H1 (cell line): ENCODE data around the gene RPL36AL. TPM values are rescaled to one million over a fixed set of nuclear protein-coding genes. Genes with fewer than 3 reads are reported as not detected.

ENCODE experiments used
- BRCA1 ChIP-seq: IDR thresholded peaks from 2 replicates; pipeline ENCODE4 v1.6.1; 2012; ENCODE audit warnings: low read depth, low read length, improper control_type of control experiment
- CBX5 ChIP-seq: fragments of 300-800, 300-1000 bp; sonication (generic); IDR thresholded peaks from 2 replicates; pipeline ENCODE4 v1.7.1; 2016; ENCODE audit warnings: antibody characterized with exemption, low read length, low read depth
- CHD2 ChIP-seq: IDR thresholded peaks from 2 replicates; pipeline ENCODE4 v1.6.1; 2012; ENCODE audit warnings: low read length, improper control_type of control experiment
- CREB1 ChIP-seq: IDR thresholded peaks from 2 replicates; pipeline ENCODE4 v1.6.1; 2012; ENCODE audit warnings: inconsistent platforms
- CTCF ChIP-seq, 3 experiments: IDR thresholded peaks; 1 replicate in 2 of 3; 2 replicates in 1 of 3; pipeline versions ENCODE4 v1.5.1 to v1.6.1; 2011; ENCODE audit warnings: low read length in 3 of 3, mild to moderate bottlenecking in 3 of 3, inconsistent platforms in 2 of 3, low read depth in 1 of 3, moderate library complexity in 1 of 3; ENCODE audit not compliant: insufficient read depth in 1 of 3; ENCODE audit errors: control extremely low read depth in 1 of 3
- EZH2 ChIP-seq: fragments of 200-600 bp; sonication (generic); IDR thresholded peaks from 2 replicates; pipeline ENCODE4 v1.7.1; 2012; ENCODE audit warnings: low read depth, mild to moderate bottlenecking, moderate library complexity, low read length, inconsistent platforms; ENCODE audit not compliant: severe bottlenecking
- GABPA ChIP-seq: IDR thresholded peaks from 2 replicates; pipeline ENCODE4 v1.6.1; 2011; ENCODE audit warnings: mild to moderate bottlenecking, low read length, moderate library complexity, borderline replicate concordance; ENCODE audit not compliant: insufficient read depth
- JUN ChIP-seq: IDR thresholded peaks from 2 replicates; pipeline ENCODE4 v1.6.1; 2011; ENCODE audit warnings: low read depth, mild to moderate bottlenecking, improper control_type of control experiment, low read length
- KDM1A ChIP-seq: fragments of 200-600, 300-600 bp; sonication (generic); IDR thresholded peaks from 2 replicates; pipeline ENCODE4 v1.7.1; 2016; ENCODE audit warnings: mild to moderate bottlenecking, low read length, borderline replicate concordance
- MAX ChIP-seq: IDR thresholded peaks from 2 replicates; pipeline ENCODE4 v1.6.1; 2012; ENCODE audit warnings: inconsistent platforms
- RFX5 ChIP-seq: IDR thresholded peaks from 2 replicates; pipeline ENCODE4 v1.6.1; 2011; ENCODE audit warnings: low read depth, low read length, improper control_type of control experiment, borderline replicate concordance
- RNF2 ChIP-seq: fragments of 200-900, 300-1000 bp; sonication (generic); IDR thresholded peaks from 2 replicates; pipeline ENCODE4 v1.7.1; 2016; ENCODE audit warnings: borderline replicate concordance, low read depth, mild to moderate bottlenecking, antibody characterized with exemption, low read length; ENCODE audit not compliant: poor library complexity, severe bottlenecking; ENCODE audit errors: missing control alignments
- RXRA ChIP-seq: IDR thresholded peaks from 2 replicates; pipeline ENCODE4 v1.6.1; 2011; ENCODE audit warnings: low read depth, mild to moderate bottlenecking, low read length, moderate library complexity; ENCODE audit not compliant: insufficient read depth
- SAP30 ChIP-seq: fragments of 300-600 bp; sonication (generic); IDR thresholded peaks from 2 replicates; pipeline ENCODE4 v1.7.1; 2012; ENCODE audit warnings: low read length, moderate library complexity, mild to moderate bottlenecking, inconsistent platforms; ENCODE audit not compliant: insufficient read depth, insufficient replicate concordance
- SIX5 ChIP-seq: IDR thresholded peaks from 2 replicates; pipeline ENCODE4 v1.6.1; 2011; ENCODE audit warnings: mild to moderate bottlenecking, low read depth, low read length
- SUZ12 ChIP-seq: fragments of 200-600 bp; sonication (generic); IDR thresholded peaks from 2 replicates; pipeline ENCODE4 v1.6.1; 2012; ENCODE audit warnings: mild to moderate bottlenecking, inconsistent platforms, low read length, moderate library complexity, mixed read lengths
- TCF12 ChIP-seq: IDR thresholded peaks from 2 replicates; pipeline ENCODE4 v1.6.1; 2011; ENCODE audit warnings: low read depth, mild to moderate bottlenecking, low read length
- TEAD4 ChIP-seq: IDR thresholded peaks from 2 replicates; pipeline ENCODE4 v1.6.1; 2012; ENCODE audit warnings: low read depth, low read length, inconsistent platforms, mixed read lengths
- USF2 ChIP-seq: IDR thresholded peaks from 2 replicates; pipeline ENCODE4 v1.6.1; 2011; ENCODE audit warnings: low read length, improper control_type of control experiment
- polyA plus RNA-seq, 7 experiments: library from polyadenylated mRNA; depleted of rRNA in 3 of 7; stranded (reverse) in 5 of 7; unstranded in 2 of 7; fragments of >200 nt in 5 of 7; fragments of 200-250 nt in 2 of 7; gene quantifications; 1 replicate in 5 of 7; 2 replicates in 1 of 7; 4 replicates in 1 of 7; pipeline versions ENCODE4 v1.2.1 to v1.2.3, GENCODE V29; 2011 to 2013; ENCODE audit warnings: missing spikeins in 2 of 7, mixed read lengths in 2 of 7
- total RNA-seq: library from RNA; stranded (reverse); fragmentation: NEBNext Ultra II Directional; extraction: Animal tissue kit (Norgen Biotek cat#: 25700); gene quantifications from 2 replicates; pipeline ENCODE4 v1.2.1, GENCODE V29; 2021

Gene RPL36AL
- total and polyA plus RNA-seq, 2 of the 8 experiments (the other 6 are each of a cell fraction or from before 2014, with no cell fraction given) = 138 to 230 TPM

- TF ChIP-seq MAX = peak; percentile 88
- no peak for TF ChIP-seq BRCA1
- TF ChIP-seq TCF12 = no peak
- TF ChIP-seq CREB1 = peak; percentile 2
- TF ChIP-seq JUN = no peak
- no peak for TF ChIP-seq RFX5
- no peak for TF ChIP-seq RNF2
- TF ChIP-seq EZH2 = no peak
- TF ChIP-seq TEAD4 = no peak
- no peak for TF ChIP-seq SUZ12
- TF ChIP-seq USF2 = 0 out of 2 replicates have a peak, but pooled peaks have one; percentile 16
- TF ChIP-seq GABPA = no peak
- TF ChIP-seq RXRA = no peak
- TF ChIP-seq SIX5 = no peak
- TF ChIP-seq SAP30 = no peak
- peak; percentile 84 to 86 (median 85) for TF ChIP-seq CTCF (IDR thresholded peaks at IDR 0.05; ENCODE audit: control extremely low read depth in 1 of 3, insufficient read depth in 1 of 3, low read depth in 1 of 3, low read length in 3 of 3)
- no peak for TF ChIP-seq CHD2
- no peak for TF ChIP-seq KDM1A
- no peak for TF ChIP-seq CBX5
These were observed 13.5 kb upstream of the RPL36AL start (continued) for GRCh38 chr14:49633640-49634546.
